Astrocyte (in vitro differentiated cells and primary cell): ENCODE data around the gene MRTFB. TPM values are rescaled to one million over a fixed set of nuclear protein-coding genes. Genes with fewer than 3 reads are reported as not detected.
A peak's percentile ranks its signal among the peaks of the same experiment; 100 is the strongest.

ENCODE experiments used
- DNase-seq: peaks from one replicate; pipeline ENCODE4 v3.0.0-alpha.2; 2010; ENCODE audit warnings: low read depth
- FAIRE-seq: peaks from 2 replicates; lab custom pipeline; 2011; peaks lifted over from hg19 to GRCh38; lab: Jason Lieb, UNC
- H2AFZ ChIP-seq: 2 replicates; pipeline ENCODE4 v1.6.0; 2012; ENCODE audit warnings: low read depth, low read length, inconsistent platforms
- H3K27ac ChIP-seq: 2 replicates; pipeline ENCODE4 v1.5.1; 2011; ENCODE audit warnings: low read depth, low read length, inconsistent platforms
- H3K27me3 ChIP-seq: 2 replicates; pipeline ENCODE4 v1.6.0; 2011; ENCODE audit warnings: low read length, inconsistent platforms; ENCODE audit not compliant: insufficient read depth
- H3K36me3 ChIP-seq: 2 replicates; pipeline ENCODE4 v1.5.1; 2011; ENCODE audit warnings: low read length, inconsistent platforms; ENCODE audit not compliant: insufficient read depth
- H3K4me1 ChIP-seq: 2 replicates; pipeline ENCODE4 v1.5.1; 2011; ENCODE audit warnings: low read length, inconsistent platforms; ENCODE audit not compliant: insufficient read depth
- H3K4me2 ChIP-seq: 2 replicates; pipeline ENCODE4 v1.6.0; 2012; ENCODE audit warnings: low read length, inconsistent platforms
- H3K4me3 ChIP-seq: 2 replicates; pipeline ENCODE4 v1.5.1; 2011; ENCODE audit warnings: low read depth, mild to moderate bottlenecking, low read length, inconsistent platforms; ENCODE audit not compliant: insufficient read depth
- H3K79me2 ChIP-seq: 2 replicates; pipeline ENCODE4 v1.6.0; 2012; ENCODE audit warnings: mild to moderate bottlenecking, low read length, inconsistent platforms; ENCODE audit not compliant: insufficient read depth
- H3K9ac ChIP-seq: 2 replicates; pipeline ENCODE4 v1.6.0; 2012; ENCODE audit warnings: mild to moderate bottlenecking, low read length, inconsistent platforms
- H3K9me3 ChIP-seq: 2 replicates; pipeline ENCODE4 v1.5.1; 2012; ENCODE audit warnings: low read depth, mild to moderate bottlenecking, low read length, inconsistent platforms; ENCODE audit not compliant: insufficient read depth
- H4K20me1 ChIP-seq: 2 replicates; pipeline ENCODE4 v1.6.0; 2012; ENCODE audit warnings: low read length, inconsistent platforms; ENCODE audit not compliant: insufficient read depth
- H3K27ac Mint-ChIP-seq: one replicate; pipeline ENCODE4 v1.8.0; 2021; ENCODE audit warnings: mild to moderate bottlenecking, mixed read lengths; ENCODE audit not compliant: unreplicated experiment
- H3K27me3 Mint-ChIP-seq: one replicate; pipeline ENCODE4 v1.8.0; 2021; ENCODE audit warnings: low read depth, mixed read lengths; ENCODE audit not compliant: unreplicated experiment
- H3K36me3 Mint-ChIP-seq: one replicate; pipeline ENCODE4 v1.8.0; 2021; ENCODE audit warnings: low read depth, mixed read lengths; ENCODE audit not compliant: unreplicated experiment
- H3K4me1 Mint-ChIP-seq: one replicate; pipeline ENCODE4 v1.8.0; 2021; ENCODE audit warnings: low read depth, mixed read lengths; ENCODE audit not compliant: unreplicated experiment
- H3K4me3 Mint-ChIP-seq: one replicate; pipeline ENCODE4 v1.8.0; 2021; ENCODE audit warnings: mild to moderate bottlenecking, moderate library complexity, mixed read lengths; ENCODE audit not compliant: unreplicated experiment
- H3K9me3 Mint-ChIP-seq: one replicate; pipeline ENCODE4 v1.8.0; 2021; ENCODE audit warnings: mild to moderate bottlenecking, mixed read lengths; ENCODE audit not compliant: unreplicated experiment
- CTCF ChIP-seq: IDR thresholded peaks from 2 replicates; pipeline ENCODE4 v1.5.1; 2011; ENCODE audit warnings: low read depth, mild to moderate bottlenecking, inconsistent platforms, low read length, moderate library complexity; ENCODE audit not compliant: insufficient read depth
- EZH2 ChIP-seq: IDR thresholded peaks from 2 replicates; pipeline ENCODE4 v1.6.1; 2012; ENCODE audit warnings: mild to moderate bottlenecking, low read length, inconsistent platforms; ENCODE audit not compliant: insufficient read depth
- total RNA-seq: library from RNA; stranded (reverse); gene quantifications from 2 replicates; pipeline ENCODE4 v1.2.1, GENCODE V29; 2021

The MRTFB gene
- total RNA-seq, 1 donor from 2014 or later, result 32.5 TPM

- no peak overlapping the region for H2AFZ ChIP-seq
- H3K9me3 Mint-ChIP-seq, result no peaks in the 10 kb centered on the region
- FAIRE-seq (no peak), DNase-seq (no peak)
- H3K27me3 ChIP-seq, result no peaks in the 10 kb centered on the region
- no peak overlapping the region for H3K27ac ChIP-seq
- H3K4me1 ChIP-seq, result peaks cover 6% of the 10 kb centered on the region
- TF ChIP-seq EZH2, result no peak
- no peak for TF ChIP-seq CTCF
- no peak overlapping the region for H3K27ac Mint-ChIP-seq
- H3K27me3 Mint-ChIP-seq, result peaks cover 2% of the 10 kb centered on the region
- no peak overlapping the region for H3K4me3 Mint-ChIP-seq
- no peaks in the 10 kb centered on the region for H3K9me3 ChIP-seq
- no peak overlapping the region for H3K9ac ChIP-seq
- no peaks in the 10 kb centered on the region for H3K79me2 ChIP-seq
- no peaks in the 10 kb centered on the region for H3K36me3 ChIP-seq
- no peak overlapping the region for H3K4me3 ChIP-seq
- no peaks in the 10 kb centered on the region for H4K20me1 ChIP-seq
- H3K36me3 Mint-ChIP-seq, result no peaks in the 10 kb centered on the region
- peaks cover 4% of the 10 kb centered on the region for H3K4me1 Mint-ChIP-seq
- H3K4me2 ChIP-seq, result no peak overlapping the region
Observed at GRCh38 chr16:14296663-14297062, 225.5 kb downstream of the MRTFB start.

GRCh38 chr16:14298374-14299122 is 227.4 kb downstream of the MRTFB start:
- H3K9ac ChIP-seq, result no peak overlapping the region
- peaks cover 2% of the 10 kb centered on the region for H3K27me3 Mint-ChIP-seq
- H3K4me2 ChIP-seq, result no peak overlapping the region
- TF ChIP-seq EZH2 (no peak), CTCF (no peak)
- no peak overlapping the region for H3K27ac ChIP-seq
- no peak overlapping the region for H2AFZ ChIP-seq
- H3K4me3 Mint-ChIP-seq, result no peak overlapping the region
- H3K4me1 ChIP-seq, result peaks cover 6% of the 10 kb centered on the region
- no peaks in the 10 kb centered on the region for H3K9me3 ChIP-seq
- FAIRE-seq (no peak), DNase-seq (no peak)
- H3K4me1 Mint-ChIP-seq, result peaks cover 4% of the 10 kb centered on the region
- no peaks in the 10 kb centered on the region for H3K27me3 ChIP-seq
- no peak overlapping the region for H3K27ac Mint-ChIP-seq
- no peak overlapping the region for H3K4me3 ChIP-seq
- no peaks in the 10 kb centered on the region for H3K36me3 Mint-ChIP-seq
- peaks cover 3% of the 10 kb centered on the region for H4K20me1 ChIP-seq
- H3K9me3 Mint-ChIP-seq, result no peaks in the 10 kb centered on the region
- no peaks in the 10 kb centered on the region for H3K36me3 ChIP-seq
- H3K79me2 ChIP-seq, result peaks cover 11% of the 10 kb centered on the region

- Histone ChIP-seq H3K79me2 (peaks cover 29% of the 10 kb centered on the region), H3K36me3 (no peaks in the 10 kb centered on the region), H4K20me1 (peaks cover 23% of the 10 kb centered on the region), H3K27me3 (no peaks in the 10 kb centered on the region), H3K9ac (no peak overlapping the region), H3K4me1 (peaks cover 6% of the 10 kb centered on the region), H2AFZ (no peak overlapping the region), H3K4me2 (peak overlapping the region; percentile 94), H3K9me3 (no peaks in the 10 kb centered on the region), H3K27ac (no peak overlapping the region), H3K4me3 (no peak overlapping the region)
- Mint-ChIP-seq H3K27me3 (peaks cover 2% of the 10 kb centered on the region), H3K4me3 (peak overlapping the region; percentile 82), H3K36me3 (no peaks in the 10 kb centered on the region), H3K4me1 (peaks cover 14% of the 10 kb centered on the region), H3K9me3 (no peaks in the 10 kb centered on the region), H3K27ac (peak overlapping the region; percentile 93)
- peak; percentile 48 for TF ChIP-seq CTCF
- no peak for TF ChIP-seq EZH2
- peak; percentile 66 for DNase-seq
- no peak for FAIRE-seq
Observed at GRCh38 chr16:14300705-14301168, 229.6 kb downstream of the MRTFB start.
